Astrocyte (in vitro differentiated cells and primary cell): ENCODE results near the gene HYAL1. TPM values are rescaled to one million over a fixed set of nuclear protein-coding genes. Genes with fewer than 3 reads are reported as not detected.

Experiments used
- DNase-seq: peaks from one replicate; pipeline ENCODE4 v3.0.0-alpha.2; 2010; ENCODE audit warnings: low read depth
- FAIRE-seq: peaks from 2 replicates; lab custom pipeline; 2011; peaks lifted over from hg19 to GRCh38; lab: Jason Lieb, UNC
- H2AFZ ChIP-seq: 2 replicates; pipeline ENCODE4 v1.6.0; 2012; ENCODE audit warnings: low read depth, low read length, inconsistent platforms
- H3K27ac ChIP-seq: 2 replicates; pipeline ENCODE4 v1.5.1; 2011; ENCODE audit warnings: low read depth, low read length, inconsistent platforms
- H3K27me3 ChIP-seq: 2 replicates; pipeline ENCODE4 v1.6.0; 2011; ENCODE audit warnings: low read length, inconsistent platforms; ENCODE audit not compliant: insufficient read depth
- H3K36me3 ChIP-seq: 2 replicates; pipeline ENCODE4 v1.5.1; 2011; ENCODE audit warnings: low read length, inconsistent platforms; ENCODE audit not compliant: insufficient read depth
- H3K4me1 ChIP-seq: 2 replicates; pipeline ENCODE4 v1.5.1; 2011; ENCODE audit warnings: low read length, inconsistent platforms; ENCODE audit not compliant: insufficient read depth
- H3K4me2 ChIP-seq: 2 replicates; pipeline ENCODE4 v1.6.0; 2012; ENCODE audit warnings: low read length, inconsistent platforms
- H3K4me3 ChIP-seq: 2 replicates; pipeline ENCODE4 v1.5.1; 2011; ENCODE audit warnings: low read depth, mild to moderate bottlenecking, low read length, inconsistent platforms; ENCODE audit not compliant: insufficient read depth
- H3K79me2 ChIP-seq: 2 replicates; pipeline ENCODE4 v1.6.0; 2012; ENCODE audit warnings: mild to moderate bottlenecking, low read length, inconsistent platforms; ENCODE audit not compliant: insufficient read depth
- H3K9ac ChIP-seq: 2 replicates; pipeline ENCODE4 v1.6.0; 2012; ENCODE audit warnings: mild to moderate bottlenecking, low read length, inconsistent platforms
- H3K9me3 ChIP-seq: 2 replicates; pipeline ENCODE4 v1.5.1; 2012; ENCODE audit warnings: low read depth, mild to moderate bottlenecking, low read length, inconsistent platforms; ENCODE audit not compliant: insufficient read depth
- H4K20me1 ChIP-seq: 2 replicates; pipeline ENCODE4 v1.6.0; 2012; ENCODE audit warnings: low read length, inconsistent platforms; ENCODE audit not compliant: insufficient read depth
- H3K27ac Mint-ChIP-seq: one replicate; pipeline ENCODE4 v1.8.0; 2021; ENCODE audit warnings: mild to moderate bottlenecking, mixed read lengths; ENCODE audit not compliant: unreplicated experiment
- H3K27me3 Mint-ChIP-seq: one replicate; pipeline ENCODE4 v1.8.0; 2021; ENCODE audit warnings: low read depth, mixed read lengths; ENCODE audit not compliant: unreplicated experiment
- H3K36me3 Mint-ChIP-seq: one replicate; pipeline ENCODE4 v1.8.0; 2021; ENCODE audit warnings: low read depth, mixed read lengths; ENCODE audit not compliant: unreplicated experiment
- H3K4me1 Mint-ChIP-seq: one replicate; pipeline ENCODE4 v1.8.0; 2021; ENCODE audit warnings: low read depth, mixed read lengths; ENCODE audit not compliant: unreplicated experiment
- H3K4me3 Mint-ChIP-seq: one replicate; pipeline ENCODE4 v1.8.0; 2021; ENCODE audit warnings: mild to moderate bottlenecking, moderate library complexity, mixed read lengths; ENCODE audit not compliant: unreplicated experiment
- H3K9me3 Mint-ChIP-seq: one replicate; pipeline ENCODE4 v1.8.0; 2021; ENCODE audit warnings: mild to moderate bottlenecking, mixed read lengths; ENCODE audit not compliant: unreplicated experiment
- EZH2 ChIP-seq: IDR thresholded peaks from 2 replicates; pipeline ENCODE4 v1.6.1; 2012; ENCODE audit warnings: mild to moderate bottlenecking, low read length, inconsistent platforms; ENCODE audit not compliant: insufficient read depth
- total RNA-seq: library from RNA; stranded (reverse); gene quantifications from 2 replicates; pipeline ENCODE4 v1.2.1, GENCODE V29; 2021
- TF ChIP-seq, protein P1 (sequence below): IDR thresholded peaks from 2 replicates; pipeline ENCODE4 v1.5.1; 2011; ENCODE audit warnings: low read depth, mild to moderate bottlenecking, inconsistent platforms, low read length, moderate library complexity; ENCODE audit not compliant: insufficient read depth

The HYAL1 gene
- total RNA-seq, 1 donor from 2014 or later = 0.27 TPM

GRCh38 chr3:50339485-50340146 is 36.2 kb upstream of the HYAL1 start:
- Histone ChIP-seq H4K20me1 (peaks cover 21% of the 10 kb centered on the region), H3K9me3 (no peaks in the 10 kb centered on the region), H3K4me2 (peak overlapping the region; percentile 78), H3K4me3 (peak overlapping the region; percentile 41), H3K36me3 (no peaks in the 10 kb centered on the region), H3K9ac (peak overlapping the region; percentile 37), H2AFZ (no peak overlapping the region), H3K27me3 (no peaks in the 10 kb centered on the region), H3K4me1 (peaks cover 30% of the 10 kb centered on the region), H3K79me2 (peaks cover 24% of the 10 kb centered on the region), H3K27ac (no peak overlapping the region)
- Mint-ChIP-seq H3K27me3 (peaks cover 27% of the 10 kb centered on the region), H3K4me3 (peak overlapping the region; percentile 94), H3K36me3 (no peaks in the 10 kb centered on the region), H3K27ac (no peak overlapping the region), H3K9me3 (peaks cover 4% of the 10 kb centered on the region), H3K4me1 (peaks cover 15% of the 10 kb centered on the region)
- DNase-seq = no peak
- TF ChIP-seq, protein P1, sequence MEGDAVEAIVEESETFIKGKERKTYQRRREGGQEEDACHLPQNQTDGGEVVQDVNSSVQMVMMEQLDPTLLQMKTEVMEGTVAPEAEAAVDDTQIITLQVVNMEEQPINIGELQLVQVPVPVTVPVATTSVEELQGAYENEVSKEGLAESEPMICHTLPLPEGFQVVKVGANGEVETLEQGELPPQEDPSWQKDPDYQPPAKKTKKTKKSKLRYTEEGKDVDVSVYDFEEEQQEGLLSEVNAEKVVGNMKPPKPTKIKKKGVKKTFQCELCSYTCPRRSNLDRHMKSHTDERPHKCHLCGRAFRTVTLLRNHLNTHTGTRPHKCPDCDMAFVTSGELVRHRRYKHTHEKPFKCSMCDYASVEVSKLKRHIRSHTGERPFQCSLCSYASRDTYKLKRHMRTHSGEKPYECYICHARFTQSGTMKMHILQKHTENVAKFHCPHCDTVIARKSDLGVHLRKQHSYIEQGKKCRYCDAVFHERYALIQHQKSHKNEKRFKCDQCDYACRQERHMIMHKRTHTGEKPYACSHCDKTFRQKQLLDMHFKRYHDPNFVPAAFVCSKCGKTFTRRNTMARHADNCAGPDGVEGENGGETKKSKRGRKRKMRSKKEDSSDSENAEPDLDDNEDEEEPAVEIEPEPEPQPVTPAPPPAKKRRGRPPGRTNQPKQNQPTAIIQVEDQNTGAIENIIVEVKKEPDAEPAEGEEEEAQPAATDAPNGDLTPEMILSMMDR = no peak
- no peak for TF ChIP-seq EZH2
- no peak for FAIRE-seq

DNA sequence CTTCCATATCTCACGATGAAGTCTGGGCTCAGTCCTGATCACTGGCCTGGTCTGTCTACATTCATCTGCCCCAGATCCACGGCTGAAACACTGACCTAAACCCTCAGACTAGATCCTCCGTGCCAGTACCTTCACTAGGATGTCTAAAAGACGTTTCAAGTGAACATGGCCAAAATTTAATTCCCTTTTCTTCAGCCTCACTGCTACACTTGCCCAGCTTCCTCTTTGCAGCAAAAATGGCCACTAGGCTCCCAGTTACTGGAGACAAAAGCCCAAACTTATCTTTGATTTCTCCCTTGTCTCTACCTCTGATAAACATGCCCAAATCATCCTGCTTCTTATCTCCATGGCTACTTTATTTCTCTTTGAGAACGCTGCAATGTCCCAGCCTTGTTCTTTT is 35.6 kb upstream of the HYAL1 start:
- peaks cover 26% of the 10 kb centered on the region for H3K27me3 Mint-ChIP-seq
- Histone ChIP-seq H3K4me2 (no peak overlapping the region), H3K27me3 (no peaks in the 10 kb centered on the region), H3K9ac (no peak overlapping the region), H3K9me3 (no peaks in the 10 kb centered on the region), H3K79me2 (peaks cover 31% of the 10 kb centered on the region), H2AFZ (no peak overlapping the region), H3K4me1 (peaks cover 37% of the 10 kb centered on the region), H3K36me3 (no peaks in the 10 kb centered on the region), H4K20me1 (peaks cover 27% of the 10 kb centered on the region), H3K4me3 (no peak overlapping the region), H3K27ac (no peak overlapping the region)
- H3K4me3 Mint-ChIP-seq = peak overlapping the region; percentile 94
- DNase-seq = no peak
- no peak for TF ChIP-seq EZH2
- TF ChIP-seq, protein P1 = no peak
- FAIRE-seq = no peak
- peaks cover 4% of the 10 kb centered on the region for H3K9me3 Mint-ChIP-seq
- no peaks in the 10 kb centered on the region for H3K36me3 Mint-ChIP-seq
- peaks cover 21% of the 10 kb centered on the region for H3K4me1 Mint-ChIP-seq
- no peak overlapping the region for H3K27ac Mint-ChIP-seq
